H9 (cell line): ENCODE data around the gene ZNF124. TPM values are rescaled to one million over a fixed set of nuclear protein-coding genes. Genes with fewer than 3 reads are reported as not detected.
"Not testable (repeated sequence)": the region's sequence is repeated elsewhere in the genome, so short reads cannot be mapped to it uniquely, and the experiment has no call there.

Experiments
- DNase-seq: peaks from one replicate; pipeline ENCODE4 v3.0.0-alpha.2; 2017
- H2AFZ ChIP-seq: one replicate; pipeline ENCODE4 v1.6.1; 2013; ENCODE audit warnings: mild to moderate bottlenecking, low read length, control low read depth, moderate library complexity
- H2AK5ac ChIP-seq: 2 replicates; pipeline ENCODE4 v1.6.1; 2013; ENCODE audit warnings: low read length, control low read depth, mixed read lengths; ENCODE audit not compliant: insufficient read length
- H2BK120ac ChIP-seq: one replicate; pipeline ENCODE4 v1.6.1; 2013; ENCODE audit warnings: low read depth, mild to moderate bottlenecking, low read length, control low read depth, inconsistent platforms; ENCODE audit not compliant: poor library complexity, severe bottlenecking
- H2BK12ac ChIP-seq: 2 replicates; pipeline ENCODE4 v1.6.1; 2013; ENCODE audit warnings: low read length, control low read depth, mixed read lengths, low read depth; ENCODE audit not compliant: insufficient read length
- H2BK15ac ChIP-seq: 2 replicates; pipeline ENCODE4 v1.6.1; 2013; ENCODE audit warnings: low read depth, low read length, control low read depth
- H2BK20ac ChIP-seq: one replicate; pipeline ENCODE4 v1.6.1; 2013; ENCODE audit warnings: low read depth, mild to moderate bottlenecking, low read length, control low read depth, inconsistent platforms; ENCODE audit not compliant: poor library complexity, severe bottlenecking
- H2BK5ac ChIP-seq: 2 replicates; pipeline ENCODE4 v1.6.1; 2013; ENCODE audit warnings: low read length, control low read depth, mixed read lengths; ENCODE audit not compliant: insufficient read length
- H3K14ac ChIP-seq: 2 replicates; pipeline ENCODE4 v1.6.1; 2013; ENCODE audit warnings: low read length, control low read depth; ENCODE audit not compliant: insufficient read depth
- H3K18ac ChIP-seq: 2 replicates; pipeline ENCODE4 v1.6.1; 2013; ENCODE audit warnings: low read depth, mild to moderate bottlenecking, mixed read lengths, low read length, control low read depth; ENCODE audit not compliant: insufficient read length
- H3K23ac ChIP-seq: 2 replicates; pipeline ENCODE4 v1.6.1; 2013; ENCODE audit warnings: low read length, control low read depth, mixed read lengths, low read depth; ENCODE audit not compliant: insufficient read length
- H3K23me2 ChIP-seq: 2 replicates; pipeline ENCODE4 v1.6.1; 2013; ENCODE audit warnings: low read depth, mild to moderate bottlenecking, mixed read lengths, low read length, control low read depth; ENCODE audit not compliant: insufficient read length, poor library complexity, severe bottlenecking
- H3K27ac ChIP-seq: 2 replicates; pipeline ENCODE4 v1.5.1; 2013; ENCODE audit warnings: low read length, control low read depth, mixed read lengths, low read depth; ENCODE audit not compliant: insufficient read length
- H3K27me3 ChIP-seq: 2 replicates; pipeline ENCODE4 v1.6.1; 2013; ENCODE audit warnings: low read length, control low read depth, inconsistent platforms; ENCODE audit not compliant: insufficient read depth
- H3K4ac ChIP-seq: 2 replicates; pipeline ENCODE4 v1.6.1; 2013; ENCODE audit warnings: low read depth, mild to moderate bottlenecking, control low read depth, inconsistent platforms, low read length, moderate library complexity
- H3K4me1 ChIP-seq: 2 replicates; pipeline ENCODE4 v1.6.1; 2013; ENCODE audit warnings: low read length, control low read depth, inconsistent platforms; ENCODE audit not compliant: insufficient read depth
- H3K4me2 ChIP-seq: 2 replicates; pipeline ENCODE4 v1.6.1; 2013; ENCODE audit warnings: low read length, control low read depth, mixed read lengths; ENCODE audit not compliant: insufficient read length, insufficient read depth
- H3K56ac ChIP-seq: 2 replicates; pipeline ENCODE4 v1.6.1; 2013; ENCODE audit warnings: low read depth, mild to moderate bottlenecking, mixed read lengths, low read length, control low read depth; ENCODE audit not compliant: insufficient read length
- H3K79me1 ChIP-seq: 2 replicates; pipeline ENCODE4 v1.6.1; 2013; ENCODE audit warnings: low read depth, mild to moderate bottlenecking, moderate library complexity, low read length, control low read depth, inconsistent platforms; ENCODE audit not compliant: insufficient read depth, poor library complexity, severe bottlenecking
- H3K79me2 ChIP-seq: 2 replicates; pipeline ENCODE4 v1.6.1; 2013; ENCODE audit warnings: low read length, control low read depth, inconsistent platforms; ENCODE audit not compliant: insufficient read depth
- H3K9ac ChIP-seq: 2 replicates; pipeline ENCODE4 v1.6.1; 2013; ENCODE audit warnings: low read length, control low read depth, mixed read lengths; ENCODE audit not compliant: insufficient read length; ENCODE audit errors: extremely low read depth
- H3K9me3 ChIP-seq: one replicate; pipeline ENCODE4 v1.6.1; 2013; ENCODE audit warnings: low read depth, low read length, inconsistent platforms; ENCODE audit not compliant: control insufficient read depth
- H3T11ph ChIP-seq: one replicate; pipeline ENCODE4 v1.6.1; 2013; ENCODE audit warnings: mild to moderate bottlenecking, low read length, control low read depth, inconsistent platforms
- H4K20me1 ChIP-seq: one replicate; pipeline ENCODE4 v1.6.1; 2013; ENCODE audit not compliant: control insufficient read depth, insufficient read length, insufficient read depth
- H4K5ac ChIP-seq: 2 replicates; pipeline ENCODE4 v1.6.1; 2013; ENCODE audit warnings: low read depth, mild to moderate bottlenecking, mixed read lengths, low read length, control low read depth; ENCODE audit not compliant: insufficient read length
- H4K8ac ChIP-seq: replicated peaks from 2 replicates; pipeline ENCODE4 v1.6.1; 2013; ENCODE audit warnings: low read length, control low read depth, mixed read lengths, low read depth; ENCODE audit not compliant: insufficient read length
- H4K91ac ChIP-seq: 2 replicates; pipeline ENCODE4 v1.6.1; 2013; ENCODE audit warnings: low read depth, mild to moderate bottlenecking, moderate library complexity, mixed read lengths, low read length, control low read depth; ENCODE audit not compliant: insufficient read length
- H3K27ac Mint-ChIP-seq, 3 experiments: 2 replicates in 2 of 3; 3 replicates in 1 of 3; pipeline ENCODE4 v1.8.0; 2020 to 2021; ENCODE audit warnings: mixed read lengths in 3 of 3, mild to moderate bottlenecking in 1 of 3, moderate library complexity in 1 of 3
- H3K27me3 Mint-ChIP-seq: 2 replicates; pipeline ENCODE4 v1.8.0; 2021; ENCODE audit warnings: low read depth, mild to moderate bottlenecking, moderate library complexity, mixed read lengths
- H3K36me3 Mint-ChIP-seq, 3 experiments: 2 replicates in 2 of 3; 3 replicates in 1 of 3; pipeline ENCODE4 v1.8.0; 2020 to 2021; ENCODE audit warnings: low read depth in 3 of 3, mixed read lengths in 3 of 3; ENCODE audit not compliant: insufficient read depth in 1 of 3
- H3K4me1 Mint-ChIP-seq, 2 experiments: 2 replicates each; pipeline ENCODE4 v1.8.0; 2020; ENCODE audit warnings: mixed read lengths in 2 of 2
- H3K4me3 Mint-ChIP-seq, 2 experiments: 2 replicates in 1 of 2; 3 replicates in 1 of 2; pipeline ENCODE4 v1.8.0; 2020 to 2021; ENCODE audit warnings: mild to moderate bottlenecking in 2 of 2, mixed read lengths in 2 of 2, moderate library complexity in 1 of 2
- H3K9me3 Mint-ChIP-seq, 2 experiments: 2 replicates in 1 of 2; 3 replicates in 1 of 2; pipeline ENCODE4 v1.8.0; 2020; ENCODE audit warnings: mild to moderate bottlenecking in 2 of 2, mixed read lengths in 2 of 2, moderate library complexity in 1 of 2
- WGBS: extraction: QIAGEN DNeasy Blood & Tissue Kit; methylation state at CpG from one replicate; pipeline ENCODE4 v1.1.7; 2013; ENCODE audit warnings: missing lambda C conversion rate, low lambda C conversion rate, mixed read lengths; ENCODE audit not compliant: insufficient read length; ENCODE audit errors: extremely low coverage; 5-methylcytosine and 5-hydroxymethylcytosine counted together
- total RNA-seq: library from RNA; stranded (reverse); gene quantifications from 2 replicates; pipeline ENCODE4 v1.2.1, GENCODE V29; 2021

ZNF124 gene
- total RNA-seq, 1 experiment from 2014 or later, result 50.6 TPM

DNA sequence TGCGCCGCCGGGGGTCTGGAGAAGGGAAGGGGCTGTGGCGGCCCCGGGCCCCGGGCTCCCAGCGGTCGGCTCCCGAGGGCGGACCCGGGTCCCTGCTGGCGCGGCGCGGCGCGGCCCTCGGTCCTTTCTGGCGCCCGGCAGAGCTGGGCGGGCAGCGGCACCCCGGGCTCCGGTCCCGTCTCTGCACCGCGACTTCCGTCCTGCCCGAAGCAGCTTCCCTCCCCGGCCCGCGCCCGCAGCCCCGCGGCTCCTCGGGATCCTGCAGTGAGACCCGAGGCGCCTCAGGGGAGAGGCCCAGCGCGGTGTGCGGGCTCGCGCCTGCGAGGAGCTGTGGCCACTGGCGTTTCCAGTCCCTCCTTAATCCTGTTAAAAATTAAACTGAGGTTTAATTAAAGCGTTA lies 45.2 kb downstream of the ZNF124 start:
- no CpG with 5 or more reads among the region's 46 CpGs for WGBS
- not testable (repeated sequence) for H3K23ac ChIP-seq, H3K4me1 ChIP-seq, H3T11ph ChIP-seq, H3K4ac ChIP-seq, H4K5ac ChIP-seq, H3K27me3 ChIP-seq, H4K20me1 ChIP-seq, H3K56ac ChIP-seq, H3K79me2 ChIP-seq, H2AFZ ChIP-seq, H2AK5ac ChIP-seq, H3K79me1 ChIP-seq, H3K9ac ChIP-seq, H2BK12ac ChIP-seq, H3K23me2 ChIP-seq, H3K4me1 Mint-ChIP-seq, H4K91ac ChIP-seq, DNase-seq, H4K8ac ChIP-seq, H2BK120ac ChIP-seq, H3K27ac Mint-ChIP-seq, H3K27me3 Mint-ChIP-seq, H3K4me2 ChIP-seq, H3K18ac ChIP-seq, H3K14ac ChIP-seq, H2BK5ac ChIP-seq, H3K9me3 ChIP-seq, H2BK20ac ChIP-seq, H3K4me3 Mint-ChIP-seq, H3K27ac ChIP-seq, H2BK15ac ChIP-seq
- Mint-ChIP-seq H3K9me3 (peaks cover 0 to 10% of the 10 kb centered on the region in 2 experiments; a peak in 2 of 5 replicates), H3K36me3 (peaks cover 6 to 21% (median 20%) of the 10 kb centered on the region in 3 experiments)

- not testable (repeated sequence) for H2AK5ac ChIP-seq
Measured at GRCh38 chr1:247126166-247126565, 45.7 kb downstream of the ZNF124 start.

More at GRCh38 chr1:247126166-247126565, 45.7 kb downstream of the ZNF124 start:
- H2BK20ac ChIP-seq, H4K20me1 ChIP-seq, H3K27ac ChIP-seq, H3K9me3 ChIP-seq, H3K56ac ChIP-seq, H3K4me2 ChIP-seq, H3K4me3 Mint-ChIP-seq, H3K14ac ChIP-seq, H2BK120ac ChIP-seq, H2BK5ac ChIP-seq, H3K79me2 ChIP-seq, H3K23me2 ChIP-seq, H4K91ac ChIP-seq, H3K79me1 ChIP-seq, H3K4me1 Mint-ChIP-seq, H4K8ac ChIP-seq, DNase-seq, H3K27me3 Mint-ChIP-seq, H3K27me3 ChIP-seq, H3K4me1 ChIP-seq, H4K5ac ChIP-seq, H3T11ph ChIP-seq, H3K9ac ChIP-seq, H2AFZ ChIP-seq, H3K18ac ChIP-seq, H2BK15ac ChIP-seq, H3K23ac ChIP-seq, H3K27ac Mint-ChIP-seq, H2BK12ac ChIP-seq, H3K4ac ChIP-seq: not testable (repeated sequence)
- H3K36me3 Mint-ChIP-seq, result peaks cover 5 to 20% (median 20%) of the 10 kb centered on the region in 3 experiments; a peak in 6 of 7 replicates
- peaks cover 0 to 10% of the 10 kb centered on the region in 2 experiments; a peak in 2 of 5 replicates for H3K9me3 Mint-ChIP-seq
- WGBS, result no CpG with 5 or more reads among the region's 25 CpGs
